ENCODE results near the gene HOXB2.
"Not testable (repeated sequence)": the region's sequence is repeated elsewhere in the genome, so short reads cannot be mapped to it uniquely, and the experiment has no call there.

HOXB2 gene

DNA sequence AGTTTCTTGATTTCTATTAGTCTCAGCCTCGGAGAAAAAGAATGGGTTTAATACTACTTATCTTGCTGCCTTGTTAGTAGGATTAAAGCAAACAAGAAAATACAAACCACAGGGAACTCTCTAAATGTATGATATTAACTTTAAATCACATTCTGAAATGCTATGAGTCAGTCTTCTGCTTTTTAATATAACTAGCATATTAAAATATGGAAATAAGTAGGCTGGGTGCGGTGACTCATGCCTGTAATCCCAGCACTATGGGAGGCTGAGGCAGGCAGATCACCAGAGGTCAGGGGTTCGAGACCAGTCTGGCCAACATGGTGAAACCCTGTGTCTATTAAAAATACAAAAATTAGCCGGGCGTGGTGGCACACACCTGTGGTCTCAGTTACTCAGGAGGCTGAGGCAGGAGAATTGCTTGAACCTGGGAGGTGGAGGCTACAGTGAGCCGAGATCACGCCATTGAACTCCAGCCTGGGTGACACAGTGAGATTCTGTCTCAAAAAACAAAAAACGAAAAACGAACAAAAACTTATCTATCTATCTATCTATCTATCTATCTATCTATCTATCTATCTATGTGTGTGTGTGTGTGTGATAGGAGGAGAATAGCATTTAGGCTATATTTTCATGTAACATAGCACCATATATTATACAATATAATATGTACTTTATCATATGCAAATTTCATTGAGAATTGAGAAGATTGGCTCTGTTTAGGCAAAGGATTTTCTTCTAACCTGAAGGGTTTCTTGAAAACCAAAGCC lies 8.9 kb downstream of the HOXB2 start:
- not testable (repeated sequence) for H3K27ac ChIP-seq (ENCODE audit: low read depth, low read length); H3K4me3 ChIP-seq (ENCODE audit: low read depth, low read length); H3K36me3 ChIP-seq (ENCODE audit: control insufficient read depth, insufficient read depth, low read length); H3K9me3 ChIP-seq (ENCODE audit: control insufficient read depth, insufficient read depth, low read depth, low read length); H3K9ac ChIP-seq (ENCODE audit: low read length)
- Histone ChIP-seq H3K4me1 (ENCODE audit: control insufficient read depth, insufficient read depth, low read length) (peaks cover 40% of the 10 kb centered on the region), H3K27me3 (ENCODE audit: control insufficient read depth, insufficient read depth, low read length) (peaks cover 57% of the 10 kb centered on the region)

DNA sequence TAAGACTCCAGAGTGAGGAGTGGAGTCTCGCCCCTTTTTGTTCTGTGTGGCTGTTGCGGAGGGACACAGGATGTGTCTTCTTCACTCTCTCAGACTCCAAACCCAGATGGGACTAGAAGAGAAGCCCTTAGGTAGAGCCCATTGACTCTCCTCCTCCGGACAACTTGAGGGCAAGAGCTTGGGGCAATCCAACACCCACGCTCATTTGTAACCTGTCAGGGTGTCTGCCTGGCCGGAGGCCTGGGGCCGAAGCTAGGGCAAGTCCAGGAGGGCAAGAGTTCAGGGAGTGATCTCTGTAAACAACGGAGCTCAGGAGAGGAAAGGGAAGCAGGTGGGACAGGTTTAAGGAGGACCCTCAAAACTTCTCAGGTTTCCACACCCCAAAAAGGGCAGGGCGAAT lies 12.6 kb downstream of the HOXB2 start:
- H3K27me3 ChIP-seq (ENCODE audit: control insufficient read depth, insufficient read depth, low read length): peaks cover 70% of the 10 kb centered on the region
- no peaks in the 10 kb centered on the region for H3K9me3 ChIP-seq (ENCODE audit: control insufficient read depth, insufficient read depth, low read depth, low read length)
- no peak overlapping the region for H3K9ac ChIP-seq (ENCODE audit: low read length)
- no peak overlapping the region for H3K4me3 ChIP-seq (ENCODE audit: low read depth, low read length)
- H3K4me1 ChIP-seq (ENCODE audit: control insufficient read depth, insufficient read depth, low read length): peaks cover 58% of the 10 kb centered on the region
- no peak overlapping the region for H3K27ac ChIP-seq (ENCODE audit: low read depth, low read length)
- H3K36me3 ChIP-seq (ENCODE audit: control insufficient read depth, insufficient read depth, low read length): no peaks in the 10 kb centered on the region

- Histone ChIP-seq H3K4me1 (ENCODE audit: control insufficient read depth, insufficient read depth, low read length) (peaks cover 67% of the 10 kb centered on the region), H3K9me3 (ENCODE audit: control insufficient read depth, insufficient read depth, low read depth, low read length) (no peaks in the 10 kb centered on the region), H3K27me3 (ENCODE audit: control insufficient read depth, insufficient read depth, low read length) (peaks cover 82% of the 10 kb centered on the region), H3K27ac (ENCODE audit: low read depth, low read length) (no peak within 1 kb of the TSS), H3K4me3 (ENCODE audit: low read depth, low read length) (peak within 1 kb of the TSS; percentile 47), H3K36me3 (ENCODE audit: control insufficient read depth, insufficient read depth, low read length) (no peaks in the 10 kb centered on the region), H3K9ac (ENCODE audit: low read length) (peak within 1 kb of the TSS; percentile 64)
Measured at GRCh38 chr17:48530887-48531272, 14.0 kb downstream of the HOXB2 start, which contains the start of gene HOXB1. HOXB1 (minus strand) TSS chr17:48531011; CDS start chr17:48530904, 107 bp downstream.

DNA sequence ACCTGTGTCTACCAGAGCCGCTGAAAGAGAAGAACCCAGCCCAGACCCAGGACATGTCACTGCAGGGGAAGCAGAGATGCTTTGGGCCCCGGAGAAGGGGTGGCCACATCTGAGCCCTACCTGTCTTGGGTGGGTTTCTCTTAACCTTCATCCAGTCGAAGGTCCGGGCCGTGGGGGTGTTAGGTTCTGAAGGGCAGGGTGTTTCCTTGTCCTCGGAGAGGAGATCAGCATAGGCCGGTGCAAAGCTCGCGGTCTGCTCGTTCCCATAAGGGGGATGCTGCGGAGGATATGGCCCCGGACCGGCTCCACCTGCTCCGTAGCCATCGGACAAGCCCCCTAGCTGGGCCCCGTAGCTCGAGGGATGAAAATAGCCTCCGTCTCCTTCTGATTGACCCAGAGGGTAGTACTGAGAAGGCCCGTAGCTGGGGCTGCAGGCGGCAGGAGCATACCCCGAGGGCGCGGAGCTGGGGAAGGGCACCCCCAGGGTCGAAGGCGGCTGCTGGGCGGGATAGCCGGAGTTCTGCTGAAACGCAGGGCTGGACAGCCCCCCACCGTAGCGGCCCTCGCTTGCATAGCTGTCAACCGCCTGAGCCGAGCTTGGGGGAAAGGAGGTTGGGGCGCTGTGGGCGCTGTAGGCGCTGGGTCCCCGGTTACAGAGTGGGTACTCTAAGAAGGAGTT lies 14.6 kb downstream of the HOXB2 start:
- H3K36me3 ChIP-seq (ENCODE audit: control insufficient read depth, insufficient read depth, low read length): no peaks in the 10 kb centered on the region
- no peak overlapping the region for H3K27ac ChIP-seq (ENCODE audit: low read depth, low read length)
- peak overlapping the region; percentile 47 for H3K4me3 ChIP-seq (ENCODE audit: low read depth, low read length)
- peaks cover 88% of the 10 kb centered on the region for H3K27me3 ChIP-seq (ENCODE audit: control insufficient read depth, insufficient read depth, low read length)
- peak overlapping the region; percentile 61 for H3K9ac ChIP-seq (ENCODE audit: low read length)
- H3K4me1 ChIP-seq (ENCODE audit: control insufficient read depth, insufficient read depth, low read length): peaks cover 67% of the 10 kb centered on the region
- no peaks in the 10 kb centered on the region for H3K9me3 ChIP-seq (ENCODE audit: control insufficient read depth, insufficient read depth, low read depth, low read length)

DNA sequence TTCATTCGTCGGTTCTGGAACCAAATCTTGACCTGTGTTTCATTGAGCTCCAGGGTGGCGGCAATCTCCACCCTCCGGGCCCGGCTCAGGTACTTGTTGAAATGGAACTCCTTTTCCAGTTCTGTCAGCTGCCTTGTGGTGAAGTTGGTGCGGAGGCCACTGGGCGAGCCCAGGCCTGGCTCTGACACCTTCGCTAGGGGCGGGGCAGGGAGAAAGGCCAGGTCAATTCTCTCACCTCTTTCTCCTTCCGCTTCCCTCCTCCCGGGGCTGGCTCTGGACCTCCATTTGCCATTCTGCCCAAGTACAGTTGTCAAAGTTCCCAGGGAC lies 15.3 kb downstream of the HOXB2 start:
- Histone ChIP-seq H3K9me3 (ENCODE audit: control insufficient read depth, insufficient read depth, low read depth, low read length) (no peaks in the 10 kb centered on the region), H3K4me3 (ENCODE audit: low read depth, low read length) (peak overlapping the region; percentile 47; the same call in 1 of the 2 replicates), H3K4me1 (ENCODE audit: control insufficient read depth, insufficient read depth, low read length) (peaks cover 67% of the 10 kb centered on the region), H3K9ac (ENCODE audit: low read length) (peak overlapping the region; percentile 61), H3K27me3 (ENCODE audit: control insufficient read depth, insufficient read depth, low read length) (peaks cover 94% of the 10 kb centered on the region), H3K27ac (ENCODE audit: low read depth, low read length) (no peak overlapping the region; the same call in 1 of the 2 replicates), H3K36me3 (ENCODE audit: control insufficient read depth, insufficient read depth, low read length) (no peaks in the 10 kb centered on the region)

DNA sequence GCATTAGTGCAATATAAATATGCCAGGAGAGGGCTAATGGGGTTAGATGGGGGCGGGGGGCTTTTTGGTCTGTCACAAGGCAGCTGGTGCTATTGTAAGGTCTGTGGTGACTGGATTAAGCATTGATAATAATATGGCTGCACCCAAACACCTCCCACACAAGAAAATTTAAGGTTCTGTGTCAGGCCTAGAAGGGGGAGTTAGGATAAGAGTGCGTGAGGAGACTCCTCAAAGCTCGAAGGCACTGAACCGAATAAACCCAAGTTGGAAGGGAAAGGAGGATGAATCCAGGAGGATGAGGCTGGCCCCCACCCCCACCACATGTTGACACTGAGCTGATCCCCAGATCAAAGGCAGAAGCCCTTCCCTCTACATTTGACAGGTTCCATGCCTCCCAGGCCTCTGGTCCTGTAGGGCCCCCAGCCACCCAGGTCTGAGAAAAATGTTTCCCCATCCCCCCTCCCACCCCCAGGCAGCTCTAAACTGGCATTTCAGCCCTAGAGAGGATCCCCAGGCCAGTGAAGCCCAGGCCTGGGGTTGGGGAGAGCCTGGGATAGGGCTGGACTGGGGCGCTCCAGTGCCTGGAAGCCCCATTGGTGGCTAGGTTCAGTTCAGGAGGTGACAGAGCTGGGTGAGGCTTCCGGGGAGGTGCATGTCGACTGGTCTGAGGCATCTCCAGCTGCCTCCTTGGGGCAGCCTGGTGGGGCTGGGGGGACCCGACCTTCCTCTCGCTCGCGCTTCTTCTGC lies 15.8 kb downstream of the HOXB2 start:
- no peaks in the 10 kb centered on the region for H3K9me3 ChIP-seq (ENCODE audit: control insufficient read depth, insufficient read depth, low read depth, low read length)
- peak overlapping the region; percentile 61 for H3K9ac ChIP-seq (ENCODE audit: low read length)
- H3K36me3 ChIP-seq (ENCODE audit: control insufficient read depth, insufficient read depth, low read length): no peaks in the 10 kb centered on the region
- H3K4me3 ChIP-seq (ENCODE audit: low read depth, low read length): no peak overlapping the region
- peaks cover 67% of the 10 kb centered on the region for H3K4me1 ChIP-seq (ENCODE audit: control insufficient read depth, insufficient read depth, low read length)
- peaks cover 95% of the 10 kb centered on the region for H3K27me3 ChIP-seq (ENCODE audit: control insufficient read depth, insufficient read depth, low read length)
- H3K27ac ChIP-seq (ENCODE audit: low read depth, low read length): no peak overlapping the region; the same call in 1 of the 2 replicates

DNA sequence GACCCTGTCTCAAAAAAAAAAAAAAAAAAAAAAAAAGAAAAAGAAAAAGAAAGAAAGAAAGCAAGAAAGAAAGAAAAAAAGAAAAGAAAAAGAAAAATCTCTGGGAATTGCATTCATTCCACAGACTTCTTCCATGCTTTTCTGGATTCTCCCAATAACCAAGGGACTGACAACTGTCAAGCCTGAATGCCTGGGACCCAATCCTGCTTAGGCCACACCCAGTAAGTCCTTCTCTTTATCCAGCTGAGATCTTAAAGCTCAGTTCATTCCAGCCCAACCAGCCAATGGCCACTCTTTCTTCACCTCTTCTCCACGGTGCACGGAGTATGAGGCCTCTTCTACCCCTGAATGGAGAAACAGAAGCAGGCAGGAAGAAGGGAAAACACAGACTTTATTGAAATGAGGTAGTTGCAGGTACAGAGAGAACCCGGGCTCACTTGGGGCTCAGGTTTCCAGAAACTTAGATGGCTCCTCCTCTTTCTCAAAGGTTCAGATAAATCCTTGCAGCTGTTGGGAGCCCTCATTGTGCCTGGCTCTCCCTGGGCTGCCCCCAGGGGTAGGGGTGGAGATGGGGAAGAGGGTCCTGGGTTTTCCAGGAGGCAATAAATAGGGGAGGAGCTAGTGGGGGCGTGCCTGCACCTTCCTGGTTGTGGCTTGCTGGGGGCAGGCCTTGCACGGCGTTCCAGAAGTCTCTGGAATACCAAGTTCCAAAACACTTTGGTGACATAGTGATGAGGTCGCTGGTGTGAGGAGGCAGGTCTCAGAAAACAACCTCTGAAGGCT lies 16.6 kb downstream of the HOXB2 start:
- Histone ChIP-seq H3K4me1 (ENCODE audit: control insufficient read depth, insufficient read depth, low read length) (peaks cover 64% of the 10 kb centered on the region), H3K36me3 (ENCODE audit: control insufficient read depth, insufficient read depth, low read length) (no peaks in the 10 kb centered on the region), H3K27ac (ENCODE audit: low read depth, low read length) (no peak overlapping the region), H3K4me3 (ENCODE audit: low read depth, low read length) (peak overlapping the region; percentile 32; the same call in 1 of the 2 replicates), H3K27me3 (ENCODE audit: control insufficient read depth, insufficient read depth, low read length) (peaks cover 95% of the 10 kb centered on the region), H3K9me3 (ENCODE audit: control insufficient read depth, insufficient read depth, low read depth, low read length) (no peaks in the 10 kb centered on the region), H3K9ac (ENCODE audit: low read length) (peak overlapping the region; percentile 21)

- Histone ChIP-seq H3K4me1 (ENCODE audit: control insufficient read depth, insufficient read depth, low read length) (peaks cover 62% of the 10 kb centered on the region), H3K9ac (ENCODE audit: low read length) (peak overlapping the region; percentile 60), H3K27ac (ENCODE audit: low read depth, low read length) (peak overlapping the region; percentile 77; the same call in 1 of the 2 replicates), H3K9me3 (ENCODE audit: control insufficient read depth, insufficient read depth, low read depth, low read length) (no peaks in the 10 kb centered on the region), H3K27me3 (ENCODE audit: control insufficient read depth, insufficient read depth, low read length) (peaks cover 95% of the 10 kb centered on the region), H3K36me3 (ENCODE audit: control insufficient read depth, insufficient read depth, low read length) (no peaks in the 10 kb centered on the region), H3K4me3 (ENCODE audit: low read depth, low read length) (peak overlapping the region; percentile 52)
Measured at GRCh38 chr17:48527547-48527932, 17.4 kb downstream of the HOXB2 start.

DNA sequence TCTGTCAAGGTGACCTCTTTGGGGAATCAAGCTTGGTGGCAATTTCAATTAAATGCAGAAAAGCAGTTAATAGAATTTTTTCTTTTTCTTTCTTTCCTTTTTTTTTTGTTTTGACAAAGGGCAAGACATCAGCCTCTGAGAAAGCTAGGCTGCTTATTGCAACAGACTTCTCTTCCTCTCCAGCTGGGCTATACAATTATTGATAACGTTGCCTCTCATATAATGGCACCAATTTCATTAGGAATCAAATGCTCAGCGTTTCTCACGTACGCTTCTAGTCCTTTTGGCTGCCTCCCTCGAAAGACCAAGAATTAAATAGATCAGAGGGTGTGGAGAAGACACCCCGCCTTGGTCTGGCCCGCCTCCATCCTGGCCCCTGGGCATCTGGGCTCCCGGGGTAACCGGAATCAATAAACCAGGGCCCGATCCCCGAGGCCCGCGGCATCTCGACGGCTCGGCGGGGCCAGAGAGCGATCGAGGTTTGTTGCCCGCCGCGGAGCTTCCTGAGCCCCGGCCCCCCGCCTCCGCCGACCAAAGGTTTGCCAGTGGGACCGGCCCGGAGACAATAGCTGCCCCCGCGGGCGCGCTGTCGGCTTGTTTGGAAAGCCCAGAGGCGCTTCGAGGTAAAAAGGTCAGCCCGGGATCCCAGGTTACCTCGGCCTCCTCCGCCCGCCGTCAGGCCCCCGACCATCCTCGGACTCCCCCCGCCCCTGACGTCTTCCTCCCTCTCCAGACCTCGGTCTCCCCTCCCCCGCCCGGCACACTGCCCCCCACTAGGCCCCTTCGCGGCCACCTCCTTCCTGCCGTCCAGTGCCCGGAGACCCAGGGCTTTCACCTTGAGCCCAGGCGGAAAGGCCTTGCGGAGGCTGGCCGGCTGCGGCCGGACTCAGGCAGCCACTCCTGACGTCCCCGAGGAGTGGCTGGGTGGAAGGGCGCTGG lies 18.0 kb downstream of the HOXB2 start:
- Histone ChIP-seq H3K4me3 (ENCODE audit: low read depth, low read length) (peak overlapping the region; percentile 52), H3K9me3 (ENCODE audit: control insufficient read depth, insufficient read depth, low read depth, low read length) (no peaks in the 10 kb centered on the region), H3K4me1 (ENCODE audit: control insufficient read depth, insufficient read depth, low read length) (peaks cover 62% of the 10 kb centered on the region), H3K27me3 (ENCODE audit: control insufficient read depth, insufficient read depth, low read length) (peaks cover 95% of the 10 kb centered on the region), H3K27ac (ENCODE audit: low read depth, low read length) (peak overlapping the region; percentile 77; the same call in 1 of the 2 replicates), H3K36me3 (ENCODE audit: control insufficient read depth, insufficient read depth, low read length) (no peaks in the 10 kb centered on the region), H3K9ac (ENCODE audit: low read length) (peak overlapping the region; percentile 61)

DNA sequence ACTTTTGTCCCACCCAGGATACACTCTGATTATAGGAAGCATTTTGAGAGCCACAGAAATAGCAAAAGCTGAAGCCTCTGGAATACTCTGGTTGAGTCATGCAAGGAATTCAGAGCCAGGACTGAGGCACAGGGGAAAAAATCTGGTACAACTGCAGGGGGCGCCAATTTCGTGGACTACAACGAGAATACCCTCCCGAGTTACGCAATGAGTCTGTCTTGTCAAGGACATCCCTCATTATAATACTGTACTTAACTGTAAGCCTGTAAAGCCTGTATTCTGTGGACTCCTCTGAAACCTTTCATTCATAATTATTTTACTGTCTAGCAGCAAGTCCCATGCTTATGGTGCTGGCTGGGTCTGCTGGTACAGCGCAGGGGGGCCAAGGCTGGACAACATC lies 21.9 kb downstream of the HOXB2 start:
- Histone ChIP-seq H3K27me3 (ENCODE audit: control insufficient read depth, insufficient read depth, low read length) (peaks cover 68% of the 10 kb centered on the region), H3K36me3 (ENCODE audit: control insufficient read depth, insufficient read depth, low read length) (no peaks in the 10 kb centered on the region), H3K9ac (ENCODE audit: low read length) (no peak overlapping the region), H3K4me3 (ENCODE audit: low read depth, low read length) (no peak overlapping the region), H3K27ac (ENCODE audit: low read depth, low read length) (no peak overlapping the region), H3K4me1 (ENCODE audit: control insufficient read depth, insufficient read depth, low read length) (peaks cover 47% of the 10 kb centered on the region), H3K9me3 (ENCODE audit: control insufficient read depth, insufficient read depth, low read depth, low read length) (no peaks in the 10 kb centered on the region)
